ENCODE measurements around the gene DPYSL5. TPM values are rescaled to one million over a fixed set of nuclear protein-coding genes. Genes with fewer than 3 reads are reported as not detected.

DPYSL5 gene
- total and polyA plus RNA-seq, 12 donors: 0.34 to 1.6 (median 0.82) TPM; not detected in 4

- DNase-seq: no peak
- Histone ChIP-seq H3K9me3 (replicated peaks in 1 of 3) (no peaks in the 10 kb centered on the region), H3K27ac (no peak overlapping the region), H3K4me3 (no peak overlapping the region), H3K27me3 (peaks cover 7% of the 10 kb centered on the region), H3K36me3 (replicated peaks in 1 of 2) (no peaks in the 10 kb centered on the region), H3K4me1 (replicated peaks in 1 of 2) (no peaks in the 10 kb centered on the region)
- 52 to 59% (median 53%) methylated on average over 6 of the region's 6 CpGs for WGBS, 4 donors
- TF ChIP-seq POLR2A (IDR thresholded peaks at IDR 0.05) (no peak), CTCF (IDR thresholded peaks at IDR 0.05) (no peak)
- intact Hi-C loops (cut with DNase I): loop anchor here in 1 of 2 donors (10.0 kb wide), 1 partner anchor 176 kb away; no protein-coding TSS in a partner anchor
Measured at GRCh38 chr2:26838121-26838906, 9.6 kb upstream of the DPYSL5 start.

- intact Hi-C loops (cut with DNase I): no loop called here
- Histone ChIP-seq H3K9me3 (replicated peaks in 1 of 3) (no peaks in the 10 kb centered on the region), H3K4me1 (replicated peaks in 1 of 2) (no peaks in the 10 kb centered on the region), H3K36me3 (replicated peaks in 1 of 2) (no peaks in the 10 kb centered on the region), H3K27ac (no peak overlapping the region), H3K4me3 (no peak overlapping the region), H3K27me3 (peaks cover 22% of the 10 kb centered on the region)
- TF ChIP-seq POLR2A (IDR thresholded peaks at IDR 0.05) (no peak), CTCF (IDR thresholded peaks at IDR 0.05) (no peak)
- DNase-seq: no peak
- 72 to 89% (median 77%) methylated on average over 4 of the region's 4 CpGs for WGBS, 4 donors
Measured at GRCh38 chr2:26840937-26841610, 6.9 kb upstream of the DPYSL5 start.

GRCh38 chr2:26843041-26843440 lies 4.9 kb upstream of the DPYSL5 start:
- DNase-seq: no peak
- WGBS, 4 donors: 37 to 46% (median 40%) methylated on average over 4 of the region's 4 CpGs
- Histone ChIP-seq H3K27me3 (peaks cover 39% of the 10 kb centered on the region), H3K27ac (no peak overlapping the region), H3K36me3 (replicated peaks in 1 of 2) (no peaks in the 10 kb centered on the region), H3K4me1 (replicated peaks in 1 of 2) (peaks cover 4 to 8% of the 10 kb centered on the region in 2 donors), H3K4me3 (no peak overlapping the region), H3K9me3 (replicated peaks in 1 of 3) (no peaks in the 10 kb centered on the region)
- no peak for TF ChIP-seq POLR2A (IDR thresholded peaks at IDR 0.05)
- TF ChIP-seq CTCF (IDR thresholded peaks at IDR 0.05): no peak
- intact Hi-C loops (cut with DNase I): no loop called here

GRCh38 chr2:26845021-26845420 lies 2.9 kb upstream of the DPYSL5 start:
- Histone ChIP-seq H3K9me3 (replicated peaks in 1 of 3) (no peaks in the 10 kb centered on the region), H3K4me3 (no peak overlapping the region), H3K27me3 (peaks cover 55% of the 10 kb centered on the region), H3K4me1 (replicated peaks in 1 of 2) (peaks cover 14 to 24% of the 10 kb centered on the region in 2 donors), H3K27ac (no peak overlapping the region), H3K36me3 (replicated peaks in 1 of 2) (no peaks in the 10 kb centered on the region)
- no peak for DNase-seq
- WGBS, 4 donors: 55 to 65% (median 59%) methylated on average over 5 to 8 of the region's 8 CpGs
- intact Hi-C loops (cut with DNase I): no loop called here
- TF ChIP-seq CTCF (IDR thresholded peaks at IDR 0.05) (no peak), POLR2A (IDR thresholded peaks at IDR 0.05) (no peak)

All from adrenal gland (tissue), 12 donors.